ENCODE measurements around the gene RAB23. TPM values are rescaled to one million over a fixed set of nuclear protein-coding genes. Genes with fewer than 3 reads are reported as not detected.

Gene RAB23
- 3.6 and 5.2 TPM in 2 replicates for total RNA-seq (2014; rRNA removed; shearing (Covaris generic))

GRCh38 chr6:57221936-57222742 is at the start of gene RAB23:
Gene RAB23 (minus strand): TSS chr6:57222307. CDS start chr6:57210380, 11,927 bp downstream.

DNA sequence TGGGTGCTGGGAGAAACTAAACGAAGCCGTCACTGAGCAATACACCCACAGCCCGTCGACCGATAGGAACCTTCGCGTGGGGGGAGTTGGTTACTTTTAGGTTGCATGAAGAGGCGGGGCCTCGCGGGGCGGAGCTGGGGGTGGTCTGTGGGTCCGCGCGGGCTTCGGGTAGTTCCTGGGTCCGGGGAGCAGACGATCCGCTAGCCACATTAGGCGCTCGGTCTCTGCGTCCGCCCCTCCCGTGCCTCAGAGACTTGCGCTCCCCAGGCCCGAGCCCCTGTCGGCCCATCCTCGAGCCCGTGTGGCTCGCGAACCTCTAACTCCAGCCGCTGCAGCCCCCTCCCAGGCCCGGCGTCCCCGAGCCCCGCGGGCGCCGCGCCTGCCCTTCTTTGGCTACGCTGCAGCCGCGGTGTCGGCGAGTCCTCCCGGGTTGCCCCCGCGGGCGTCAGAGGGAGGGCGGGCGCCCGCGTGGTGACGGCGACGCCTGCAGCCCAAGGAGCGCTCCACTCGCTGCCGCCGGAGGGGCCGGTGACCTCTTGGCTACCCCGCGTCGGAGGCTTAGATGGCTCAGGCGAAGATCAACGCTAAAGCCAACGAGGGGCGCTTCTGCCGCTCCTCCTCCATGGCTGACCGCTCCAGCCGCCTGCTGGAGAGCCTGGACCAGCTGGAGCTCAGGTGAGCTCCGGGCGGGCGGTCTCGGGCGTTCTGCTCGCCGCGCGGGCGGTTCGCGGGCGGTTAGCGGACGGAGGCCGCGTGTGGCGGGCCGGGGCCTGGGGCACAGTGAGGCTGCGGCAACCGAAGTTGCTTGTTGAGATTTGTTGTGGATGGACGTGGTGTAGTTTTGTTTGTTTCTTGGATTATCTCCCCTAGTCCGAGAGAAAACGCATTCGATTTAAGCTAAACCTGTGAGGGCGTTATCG is 49.7 kb downstream of the RAB23 start, which contains the start of gene BAG2:
BAG2 (plus strand) TSS at position 191 of the 920 bp plus-strand sequence; CDS start at position 563, 372 bp downstream.

Other genes starting within 250 kb of the RAB23 start
- gene KIAA1586, start 175.6 kb downstream of the RAB23 start, total RNA-seq (2014; rRNA removed; shearing (Covaris generic)) = 11.0 and 11.6 TPM in 2 replicates
- 28.4 and 33.4 TPM in 2 replicates for gene ZNF451, start 132.1 kb downstream of the RAB23 start, total RNA-seq (2014; rRNA removed; shearing (Covaris generic))
- 3.7 and 4.9 TPM in 2 replicates for gene BAG2, start 50.0 kb downstream of the RAB23 start, total RNA-seq (2014; rRNA removed; shearing (Covaris generic))
- 15.2 and 21.8 TPM in 2 replicates for gene PRIM2, start 95.3 kb upstream of the RAB23 start, total RNA-seq (2014; rRNA removed; shearing (Covaris generic))

Measured in A375 (cell line).